Lung (tissue), 12 donors: ENCODE results near the gene TREML4. TPM values are rescaled to one million over a fixed set of nuclear protein-coding genes. Genes with fewer than 3 reads are reported as not detected.
"Not testable (repeated sequence)": the region's sequence is repeated elsewhere in the genome, so short reads cannot be mapped to it uniquely, and the experiment has no call there.

Source experiments
- ATAC-seq: fragments of 200-7000 bp; cut with Tn5 transposase; one replicate; pipeline ENCODE4 v1.9.1; 2020; ENCODE audit warnings: moderate number of reproducible peaks; ENCODE audit not compliant: insufficient read depth, low FRiP score
- DNase-seq, 3 donors: peaks; one replicate each; pipeline ENCODE4 v3.0.0-alpha.2; 2013 to 2017
- H3K27ac ChIP-seq, 2 donors: one replicate each; pipeline ENCODE4 v1.5.1; 2013; ENCODE audit warnings: mild to moderate bottlenecking in 2 of 2, moderate library complexity in 2 of 2, control low read depth in 1 of 2, inconsistent platforms in 1 of 2, low read depth in 1 of 2, low read length in 1 of 2
- H3K27me3 ChIP-seq, 3 donors: one replicate each; pipeline ENCODE4 v1.5.1; 2013; ENCODE audit warnings: low read length in 2 of 3; ENCODE audit not compliant: control insufficient read depth in 3 of 3, insufficient read depth in 3 of 3
- H3K36me3 ChIP-seq, 4 donors: one replicate each; pipeline ENCODE4 v1.5.1; 2013; ENCODE audit warnings: low read length in 4 of 4, mild to moderate bottlenecking in 1 of 4, moderate library complexity in 1 of 4; ENCODE audit not compliant: control insufficient read depth in 4 of 4, insufficient read depth in 4 of 4
- H3K4me1 ChIP-seq, 5 donors: one replicate each; pipeline ENCODE4 v1.5.1; 2013; ENCODE audit warnings: low read length in 5 of 5, mild to moderate bottlenecking in 2 of 5, moderate library complexity in 1 of 5; ENCODE audit not compliant: control insufficient read depth in 5 of 5, insufficient read depth in 5 of 5
- H3K4me3 ChIP-seq: one replicate; pipeline ENCODE4 v1.5.1; 2013; ENCODE audit warnings: mild to moderate bottlenecking, control low read depth, moderate library complexity
- H3K9ac ChIP-seq, 2 donors: one replicate each; pipeline ENCODE4 v1.5.1; 2013; ENCODE audit warnings: low read length in 2 of 2, control low read depth in 1 of 2; ENCODE audit not compliant: insufficient read depth in 1 of 2
- H3K9me3 ChIP-seq, 4 donors: one replicate each; pipeline ENCODE4 v1.5.1; 2013; ENCODE audit warnings: low read length in 3 of 4, mild to moderate bottlenecking in 1 of 4, moderate library complexity in 1 of 4; ENCODE audit not compliant: control insufficient read depth in 4 of 4, insufficient read depth in 3 of 4
- WGBS, 2 donors: extraction: QIAGEN DNeasy Blood & Tissue Kit; methylation state at CpG; one replicate each; pipeline ENCODE4 v1.1.7; 2013; 5-methylcytosine and 5-hydroxymethylcytosine counted together
- polyA plus RNA-seq, 2 donors: library from polyadenylated mRNA; stranded (reverse); fragments of 200-250 nt; gene quantifications; one replicate each; pipeline ENCODE4 v1.2.1, GENCODE V29; 2013
- total RNA-seq, 2 donors: library from RNA; depleted of rRNA in 1 of 2; stranded (reverse); fragments of >200 nt in 1 of 2; gene quantifications; one replicate each; pipeline ENCODE4 v1.2.1, GENCODE V29; 2014 to 2021
- TF ChIP-seq, protein P1 (sequence below): IDR thresholded peaks from 2 replicates; pipeline ENCODE4 v1.5.1; 2012; ENCODE audit warnings: mild to moderate bottlenecking; ENCODE audit errors: control extremely low read depth, extremely low read depth
- donor health status: control.
- donor health status: control.
- donor health status: Bipolar disorder and iron deficiency.
- donor health status: healthy.
- donor health status: DM: yes; HTN: yes; CAD: no.

Gene TREML4
- total and polyA plus RNA-seq, 4 donors = 1.3 to 5.8 TPM; not detected in 2

DNA sequence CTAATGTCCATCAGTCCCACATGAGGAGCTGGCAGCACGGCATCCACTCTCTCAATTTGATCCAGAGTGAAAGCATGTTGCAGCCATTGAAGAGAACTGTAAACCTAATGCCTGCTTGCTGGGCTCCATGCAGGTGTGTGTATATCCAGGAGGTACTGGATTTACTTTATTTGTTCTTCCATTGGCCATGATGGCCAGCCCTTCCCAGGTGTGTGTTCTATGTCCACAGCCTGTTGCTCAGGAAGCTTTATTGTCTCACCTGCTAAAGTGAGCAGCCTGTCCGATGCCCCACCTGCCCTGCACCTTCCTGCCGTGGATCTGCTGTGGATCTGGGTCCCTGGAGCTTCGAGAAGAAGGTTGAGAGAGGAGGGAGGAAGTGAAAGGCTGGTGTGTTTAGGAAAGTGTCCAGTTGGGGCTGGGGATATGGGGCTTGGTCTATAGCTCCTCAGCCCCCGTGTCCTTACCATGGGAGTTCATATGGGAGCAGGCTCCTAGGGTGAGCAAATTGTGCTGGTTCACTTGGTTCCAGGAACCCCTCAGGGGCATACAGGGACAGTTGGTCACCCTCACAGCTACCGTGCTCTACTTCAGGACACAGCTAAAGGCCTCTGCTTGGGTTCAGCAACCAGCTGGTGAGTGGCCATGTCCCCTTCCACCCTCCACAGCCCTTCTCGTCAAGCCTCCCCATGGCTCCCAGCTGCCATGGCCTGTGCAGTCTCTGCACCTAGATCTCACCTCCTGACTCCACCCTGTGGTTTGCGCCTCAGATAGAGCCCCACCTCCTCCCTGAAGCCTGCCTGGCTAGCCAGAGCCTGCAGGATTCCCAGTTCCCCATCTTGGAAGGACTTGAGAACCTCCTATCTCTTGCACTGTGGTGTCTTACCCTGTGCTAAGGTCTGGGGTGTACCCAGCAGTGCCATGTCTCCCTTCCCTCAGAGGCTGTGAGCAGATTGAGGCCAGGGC, 39.9 kb upstream of the TREML4 start:
- no peak for ATAC-seq
- Histone ChIP-seq H3K27ac (no peak overlapping the region), H3K27me3 (peaks cover 0 to 5% (median 0%) of the 10 kb centered on the region in 3 donors), H3K9ac (no peak overlapping the region), H3K4me3 (no peak overlapping the region), H3K4me1 (no peaks in the 10 kb centered on the region), H3K9me3 (peaks cover 0 to 20% (median 0%) of the 10 kb centered on the region in 4 donors), H3K36me3 (no peaks in the 10 kb centered on the region)
- DNase-seq = no peak
- TF ChIP-seq, protein P1, sequence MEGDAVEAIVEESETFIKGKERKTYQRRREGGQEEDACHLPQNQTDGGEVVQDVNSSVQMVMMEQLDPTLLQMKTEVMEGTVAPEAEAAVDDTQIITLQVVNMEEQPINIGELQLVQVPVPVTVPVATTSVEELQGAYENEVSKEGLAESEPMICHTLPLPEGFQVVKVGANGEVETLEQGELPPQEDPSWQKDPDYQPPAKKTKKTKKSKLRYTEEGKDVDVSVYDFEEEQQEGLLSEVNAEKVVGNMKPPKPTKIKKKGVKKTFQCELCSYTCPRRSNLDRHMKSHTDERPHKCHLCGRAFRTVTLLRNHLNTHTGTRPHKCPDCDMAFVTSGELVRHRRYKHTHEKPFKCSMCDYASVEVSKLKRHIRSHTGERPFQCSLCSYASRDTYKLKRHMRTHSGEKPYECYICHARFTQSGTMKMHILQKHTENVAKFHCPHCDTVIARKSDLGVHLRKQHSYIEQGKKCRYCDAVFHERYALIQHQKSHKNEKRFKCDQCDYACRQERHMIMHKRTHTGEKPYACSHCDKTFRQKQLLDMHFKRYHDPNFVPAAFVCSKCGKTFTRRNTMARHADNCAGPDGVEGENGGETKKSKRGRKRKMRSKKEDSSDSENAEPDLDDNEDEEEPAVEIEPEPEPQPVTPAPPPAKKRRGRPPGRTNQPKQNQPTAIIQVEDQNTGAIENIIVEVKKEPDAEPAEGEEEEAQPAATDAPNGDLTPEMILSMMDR = no peak
- 85 to 88% methylated on average over 8 of the region's 8 CpGs for WGBS, 2 donors

DNA sequence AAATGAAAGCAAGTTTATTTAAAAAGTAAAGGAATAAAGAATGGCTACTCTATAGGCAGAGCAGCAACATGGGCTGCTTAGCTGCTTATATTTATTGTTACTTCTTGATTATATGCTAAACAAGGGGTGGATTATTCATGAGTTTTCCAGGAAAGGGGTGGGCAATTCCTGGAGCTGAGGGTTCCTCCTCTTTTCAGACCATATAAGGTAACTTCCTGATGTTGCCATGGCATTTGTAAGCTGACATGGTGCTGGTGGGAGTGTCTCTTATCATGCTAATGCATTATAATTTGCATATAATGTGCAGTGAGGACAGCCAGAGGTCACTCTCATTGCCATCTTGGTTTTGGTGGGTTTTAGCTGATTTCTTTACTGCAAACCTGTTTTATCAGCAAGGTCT, 39.1 kb upstream of the TREML4 start:
- not testable (repeated sequence) for DNase-seq, H3K36me3 ChIP-seq, ATAC-seq, H3K9ac ChIP-seq, H3K27ac ChIP-seq, H3K4me3 ChIP-seq, H3K4me1 ChIP-seq
- Histone ChIP-seq H3K27me3 (peaks cover 0 to 10% (median 0%) of the 10 kb centered on the region in 3 donors), H3K9me3 (peaks cover 0 to 20% (median 0%) of the 10 kb centered on the region in 4 donors)

DNA sequence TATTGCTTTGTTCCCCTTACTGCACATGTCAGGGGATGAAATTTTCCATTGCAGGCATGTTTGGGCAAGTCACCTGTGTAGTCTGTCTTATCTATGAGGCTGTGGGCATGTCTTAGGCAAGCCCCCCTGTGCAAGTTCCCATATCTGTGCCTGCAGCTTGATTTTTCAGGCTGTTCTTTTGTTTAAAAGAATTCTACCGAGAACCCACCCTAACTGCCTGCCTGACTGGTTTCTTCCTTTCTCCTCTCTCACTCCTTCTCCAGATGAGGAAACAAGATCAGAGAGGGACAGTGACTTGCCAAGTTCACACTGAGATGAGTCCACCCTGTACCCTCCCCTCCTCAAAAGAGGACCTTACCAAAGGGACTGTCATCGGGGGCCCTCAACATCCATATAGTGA, 38.2 kb upstream of the TREML4 start:
- DNase-seq = no peak
- Histone ChIP-seq H3K27me3 (peaks cover 0 to 13% (median 0%) of the 10 kb centered on the region in 3 donors), H3K9ac (no peak overlapping the region), H3K4me3 (no peak overlapping the region), H3K27ac (no peak overlapping the region), H3K9me3 (peaks cover 0 to 20% (median 0%) of the 10 kb centered on the region in 4 donors), H3K36me3 (no peaks in the 10 kb centered on the region), H3K4me1 (no peaks in the 10 kb centered on the region)
- TF ChIP-seq, protein P1 = no peak
- WGBS, 2 donors = 96 to 100% methylated on average over 2 of the region's 2 CpGs
- no peak for ATAC-seq

DNA sequence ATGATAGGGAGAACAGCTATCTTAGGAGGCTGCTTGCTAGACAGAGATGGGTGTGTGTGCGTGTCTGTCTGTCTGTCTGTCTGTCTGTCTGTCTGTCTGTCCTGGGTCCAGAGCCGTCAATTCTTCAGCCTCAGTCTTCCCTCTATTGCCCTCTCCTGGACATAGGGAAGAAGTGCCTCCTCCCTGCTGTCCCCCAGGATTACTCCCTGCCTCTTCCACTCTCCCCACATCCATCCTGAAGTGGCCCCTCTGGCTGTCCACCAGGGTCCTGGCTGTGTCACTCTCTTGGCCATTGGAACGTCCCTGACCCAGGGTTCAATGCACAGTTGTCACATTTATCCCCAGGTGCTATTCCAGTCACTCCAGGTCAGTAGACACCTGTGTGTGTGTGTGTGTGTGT, 37.4 kb upstream of the TREML4 start:
- no peak overlapping the region for H3K9ac ChIP-seq
- H3K27ac ChIP-seq = no peak overlapping the region
- H3K4me1 ChIP-seq = no peaks in the 10 kb centered on the region
- 78 to 97% methylated on average over 3 of the region's 3 CpGs for whole genome bisulfite sequencing, 2 donors
- no peak for DNase-seq
- peaks cover 0 to 20% (median 0%) of the 10 kb centered on the region in 4 donors for H3K9me3 ChIP-seq
- no peak overlapping the region for H3K4me3 ChIP-seq
- ATAC-seq = no peak
- H3K36me3 ChIP-seq = no peaks in the 10 kb centered on the region
- H3K27me3 ChIP-seq = peaks cover 0 to 13% (median 0%) of the 10 kb centered on the region in 3 donors
- TF ChIP-seq, protein P1 = no peak
